HG03196 (cell line): ENCODE results near the gene CDH8.
"Not testable (repeated sequence)": the region's sequence is repeated elsewhere in the genome, so short reads cannot be mapped to it uniquely, and the experiment has no call there.

ENCODE experiments used
- ATAC-seq: cut with Tn5 transposase; IDR thresholded peaks from one replicate; pipeline ENCODE4 v1.9.1; 2021; ENCODE audit not compliant: unreplicated experiment

The CDH8 gene

GRCh38 chr16:61797296-61797795 is 238.9 kb downstream of the CDH8 start:
- ATAC-seq = no peak

GRCh38 chr16:61792194-61792909 is 243.9 kb downstream of the CDH8 start:
- ATAC-seq = no peak

- ATAC-seq = no peak
Measured at GRCh38 chr16:61791464-61791863, 244.8 kb downstream of the CDH8 start.

- not testable (repeated sequence) for ATAC-seq
Measured at GRCh38 chr16:61781855-61782254, 254.4 kb downstream of the CDH8 start.

GRCh38 chr16:61780161-61780560 is 256.1 kb downstream of the CDH8 start:
- no peak for ATAC-seq

GRCh38 chr16:61770301-61770700 is 265.9 kb downstream of the CDH8 start:
- ATAC-seq = no peak

- ATAC-seq = no peak
Measured at GRCh38 chr16:61763991-61764390, 272.2 kb downstream of the CDH8 start.

GRCh38 chr16:61763013-61763412 is 273.2 kb downstream of the CDH8 start:
- ATAC-seq = no peak

- no peak for ATAC-seq
Measured at GRCh38 chr16:61730997-61731396, 305.2 kb downstream of the CDH8 start.

- ATAC-seq = no peak
Measured at GRCh38 chr16:61726701-61727100, 309.5 kb downstream of the CDH8 start.

GRCh38 chr16:61726125-61726524 is 310.1 kb downstream of the CDH8 start:
- no peak for ATAC-seq

- ATAC-seq = no peak
Measured at GRCh38 chr16:61721544-61721943, 314.7 kb downstream of the CDH8 start.

GRCh38 chr16:61715393-61715792 is 320.8 kb downstream of the CDH8 start:
- no peak for ATAC-seq

GRCh38 chr16:61713787-61714186 is 322.5 kb downstream of the CDH8 start:
- ATAC-seq = no peak

GRCh38 chr16:61699640-61700039 is 336.6 kb downstream of the CDH8 start:
- ATAC-seq = not testable (repeated sequence)

GRCh38 chr16:61684541-61684940 is 351.7 kb downstream of the CDH8 start:
- no peak for ATAC-seq

GRCh38 chr16:61681673-61682072 is 354.6 kb downstream of the CDH8 start:
- no peak for ATAC-seq

- no peak for ATAC-seq
Measured at GRCh38 chr16:61681124-61681523, 355.1 kb downstream of the CDH8 start.

- ATAC-seq = no peak
Measured at GRCh38 chr16:61678182-61678581, 358.1 kb downstream of the CDH8 start.

GRCh38 chr16:61677776-61678175 is 358.5 kb downstream of the CDH8 start:
- ATAC-seq = no peak

- no peak for ATAC-seq
Measured at GRCh38 chr16:61676740-61677139, 359.5 kb downstream of the CDH8 start.

- no peak for ATAC-seq
Measured at GRCh38 chr16:61671161-61671560, 365.1 kb downstream of the CDH8 start.

GRCh38 chr16:61665512-61665911 is 370.7 kb downstream of the CDH8 start:
- no peak for ATAC-seq
